Measurements from ENCODE around the gene PDCL2. TPM values are rescaled to one million over a fixed set of nuclear protein-coding genes. Genes with fewer than 3 reads are reported as not detected.

Gene PDCL2
- total RNA-seq, 2 experiments from 2014 or later = not detected

DNA sequence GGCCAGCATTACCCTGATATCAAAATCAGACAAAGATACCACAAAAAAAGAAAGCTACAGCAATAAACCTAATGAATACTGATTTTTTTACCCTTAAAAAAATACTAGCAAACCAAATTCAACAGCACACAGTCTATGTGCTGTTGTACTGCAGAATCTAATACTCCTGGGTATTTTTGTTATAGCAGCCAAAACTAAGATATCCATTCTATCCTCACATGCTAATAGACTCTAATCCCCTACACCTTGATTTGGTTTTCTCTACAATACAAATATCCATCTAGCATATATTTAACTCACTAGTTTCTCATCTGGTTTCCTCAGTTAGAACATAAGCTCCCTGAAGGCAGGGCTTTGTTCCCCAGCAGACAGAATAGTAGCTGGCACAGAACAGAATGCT is 57.7 kb downstream of the PDCL2 start:
- Histone ChIP-seq H3K36me3 (ENCODE audit: insufficient read depth, low read length) (no peaks in the 10 kb centered on the region), H3K9me3 (ENCODE audit: control insufficient read depth in 1 of 2, insufficient read depth in 1 of 2, low read length in 2 of 2) (peaks cover 6% of the 10 kb centered on the region in 2 experiments), H3K27ac (ENCODE audit: low read depth in 1 of 2, low read length in 2 of 2) (no peak overlapping the region), H3K4me1 (ENCODE audit: insufficient read depth, low read length) (peaks cover 6% of the 10 kb centered on the region), H3K4me3 (ENCODE audit: low read length) (no peak overlapping the region), H3K27me3 (ENCODE audit: control insufficient read depth in 1 of 2, insufficient read depth in 2 of 2, low read length in 2 of 2) (no peaks in the 10 kb centered on the region)
- H3K27me3 Mint-ChIP-seq = no peaks in the 10 kb centered on the region
- intact Hi-C loops (cut with DNase I, micrococcal nuclease) = no loop called here
- TF ChIP-seq, protein P1, sequence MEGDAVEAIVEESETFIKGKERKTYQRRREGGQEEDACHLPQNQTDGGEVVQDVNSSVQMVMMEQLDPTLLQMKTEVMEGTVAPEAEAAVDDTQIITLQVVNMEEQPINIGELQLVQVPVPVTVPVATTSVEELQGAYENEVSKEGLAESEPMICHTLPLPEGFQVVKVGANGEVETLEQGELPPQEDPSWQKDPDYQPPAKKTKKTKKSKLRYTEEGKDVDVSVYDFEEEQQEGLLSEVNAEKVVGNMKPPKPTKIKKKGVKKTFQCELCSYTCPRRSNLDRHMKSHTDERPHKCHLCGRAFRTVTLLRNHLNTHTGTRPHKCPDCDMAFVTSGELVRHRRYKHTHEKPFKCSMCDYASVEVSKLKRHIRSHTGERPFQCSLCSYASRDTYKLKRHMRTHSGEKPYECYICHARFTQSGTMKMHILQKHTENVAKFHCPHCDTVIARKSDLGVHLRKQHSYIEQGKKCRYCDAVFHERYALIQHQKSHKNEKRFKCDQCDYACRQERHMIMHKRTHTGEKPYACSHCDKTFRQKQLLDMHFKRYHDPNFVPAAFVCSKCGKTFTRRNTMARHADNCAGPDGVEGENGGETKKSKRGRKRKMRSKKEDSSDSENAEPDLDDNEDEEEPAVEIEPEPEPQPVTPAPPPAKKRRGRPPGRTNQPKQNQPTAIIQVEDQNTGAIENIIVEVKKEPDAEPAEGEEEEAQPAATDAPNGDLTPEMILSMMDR (IDR thresholded peaks at IDR 0.05) = no peak
- peaks cover 5% of the 10 kb centered on the region for H3K9me3 Mint-ChIP-seq
- H3K4me1 Mint-ChIP-seq (ENCODE audit: low read depth) = peaks cover 32% of the 10 kb centered on the region
- ChIA-PET CTCF (interaction anchor here (0.7 to 1.4 kb wide), 2 partner anchors 9 to 11 kb away, joined by 3 read pairs; no protein-coding TSS in a partner anchor), POLR2A (interaction anchor here (2.1 kb wide), 1 partner anchor 11 kb away, joined by 5 read pairs; no protein-coding TSS in a partner anchor)
- H3K4me3 Mint-ChIP-seq = no peak overlapping the region
- ATAC-seq (ENCODE audit: poor library complexity) (no peak), DNase-seq (no peak)
- H3K27ac Mint-ChIP-seq = no peak overlapping the region
- peaks cover 55% of the 10 kb centered on the region for H3K36me3 Mint-ChIP-seq (ENCODE audit: low read depth)

DNA sequence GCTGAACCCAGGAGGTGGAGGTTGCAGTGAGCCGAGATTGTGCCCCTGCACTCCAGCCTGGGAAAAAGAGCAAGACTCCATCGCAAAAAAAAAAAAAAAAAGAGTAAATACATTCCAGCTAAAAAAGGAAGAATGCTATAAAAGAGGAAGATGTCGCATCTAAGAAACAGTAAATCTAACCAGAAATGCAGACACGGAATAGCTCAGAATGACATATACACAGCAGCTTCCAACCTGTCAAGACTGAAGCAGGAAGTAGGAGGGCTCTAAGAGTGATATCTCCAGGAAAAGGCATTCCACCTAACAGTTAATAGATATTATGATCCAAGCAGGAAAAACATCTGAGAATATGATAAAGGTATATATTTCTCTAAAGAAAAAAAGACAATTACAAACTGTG is 61.4 kb downstream of the PDCL2 start:
- Histone ChIP-seq H3K27me3 (ENCODE audit: control insufficient read depth in 1 of 2, insufficient read depth in 2 of 2, low read length in 2 of 2) (no peaks in the 10 kb centered on the region), H3K4me3 (ENCODE audit: low read length) (no peak overlapping the region), H3K27ac (ENCODE audit: low read depth in 1 of 2, low read length in 2 of 2) (no peak overlapping the region), H3K9me3 (ENCODE audit: control insufficient read depth in 1 of 2, insufficient read depth in 1 of 2, low read length in 2 of 2) (peaks cover 6% of the 10 kb centered on the region in 2 experiments), H3K36me3 (ENCODE audit: insufficient read depth, low read length) (no peaks in the 10 kb centered on the region), H3K4me1 (ENCODE audit: insufficient read depth, low read length) (no peaks in the 10 kb centered on the region)
- intact Hi-C loops (cut with DNase I, micrococcal nuclease) = no loop called here
- ATAC-seq (ENCODE audit: poor library complexity) = no peak
- Mint-ChIP-seq H3K9me3 (peaks cover 5% of the 10 kb centered on the region), H3K4me1 (ENCODE audit: low read depth) (peaks cover 24% of the 10 kb centered on the region), H3K36me3 (ENCODE audit: low read depth) (peaks cover 58% of the 10 kb centered on the region), H3K4me3 (no peak overlapping the region), H3K27ac (no peak overlapping the region), H3K27me3 (no peaks in the 10 kb centered on the region)
- ChIA-PET CTCF (no interaction called here), POLR2A (interaction anchor here (1.5 kb wide), 1 partner anchor 15 kb away, joined by 3 read pairs; no protein-coding TSS in a partner anchor)
- TF ChIP-seq, protein P1 (IDR thresholded peaks at IDR 0.05) = no peak
- no peak for DNase-seq

DNA sequence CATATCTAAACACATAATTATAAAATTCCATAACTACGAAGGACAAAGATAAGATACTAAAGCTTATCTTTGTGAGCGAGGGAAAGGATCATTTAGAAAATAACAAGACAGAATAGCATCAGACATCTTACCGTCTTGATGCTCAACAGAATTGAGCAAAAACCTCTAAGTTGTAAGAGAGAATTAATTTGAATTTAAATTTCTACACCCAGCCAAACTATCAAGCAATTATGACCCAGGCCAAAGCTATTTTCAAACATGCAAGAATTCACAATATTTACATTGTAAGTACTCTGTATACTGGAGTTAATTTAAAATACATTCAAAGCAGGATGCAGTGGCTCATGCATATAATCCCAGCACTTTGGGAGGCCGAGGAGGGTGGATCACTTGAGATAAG is 61.9 kb downstream of the PDCL2 start:
- Mint-ChIP-seq H3K9me3 (peaks cover 5% of the 10 kb centered on the region), H3K4me1 (ENCODE audit: low read depth) (peaks cover 24% of the 10 kb centered on the region), H3K36me3 (ENCODE audit: low read depth) (peaks cover 58% of the 10 kb centered on the region), H3K4me3 (no peak overlapping the region), H3K27ac (no peak overlapping the region), H3K27me3 (no peaks in the 10 kb centered on the region)
- Histone ChIP-seq H3K4me1 (ENCODE audit: insufficient read depth, low read length) (no peaks in the 10 kb centered on the region), H3K9me3 (ENCODE audit: control insufficient read depth in 1 of 2, insufficient read depth in 1 of 2, low read length in 2 of 2) (peaks cover 6% of the 10 kb centered on the region in 2 experiments), H3K4me3 (ENCODE audit: low read length) (no peak overlapping the region), H3K27me3 (ENCODE audit: control insufficient read depth in 1 of 2, insufficient read depth in 2 of 2, low read length in 2 of 2) (no peaks in the 10 kb centered on the region), H3K36me3 (ENCODE audit: insufficient read depth, low read length) (no peaks in the 10 kb centered on the region), H3K27ac (ENCODE audit: low read depth in 1 of 2, low read length in 2 of 2) (no peak overlapping the region)
- intact Hi-C loops (cut with DNase I, micrococcal nuclease) = no loop called here
- DNase-seq (no peak), ATAC-seq (ENCODE audit: poor library complexity) (no peak)
- TF ChIP-seq, protein P1 (IDR thresholded peaks at IDR 0.05) = no peak
- ChIA-PET CTCF (no interaction called here), POLR2A (interaction anchor here (1.5 kb wide), 1 partner anchor 16 kb away, joined by 3 read pairs; no protein-coding TSS in a partner anchor)
